Coronary artery (tissue), 2 donors: ENCODE results near the gene N4BP2.

ENCODE experiments used
- DNase-seq: peaks from one replicate; pipeline ENCODE4 v3.0.0-alpha.2; 2017; ENCODE audit warnings: low spot score
- H3K27ac ChIP-seq, 2 donors: fragments of 200-600 bp; sonication (generic); one replicate each; pipeline ENCODE4 v1.5.1; 2016 to 2019
- H3K4me3 ChIP-seq: fragments of 200-600 bp; sonication (generic); 2 replicates; pipeline ENCODE4 v1.5.1; 2016; ENCODE audit warnings: mild to moderate bottlenecking, moderate library complexity
- CTCF ChIP-seq: fragments of 200-600 bp; sonication (generic); IDR thresholded peaks from one replicate; pipeline ENCODE4 v1.5.1; 2019; ENCODE audit warnings: antibody characterized with exemption

N4BP2 gene

DNA sequence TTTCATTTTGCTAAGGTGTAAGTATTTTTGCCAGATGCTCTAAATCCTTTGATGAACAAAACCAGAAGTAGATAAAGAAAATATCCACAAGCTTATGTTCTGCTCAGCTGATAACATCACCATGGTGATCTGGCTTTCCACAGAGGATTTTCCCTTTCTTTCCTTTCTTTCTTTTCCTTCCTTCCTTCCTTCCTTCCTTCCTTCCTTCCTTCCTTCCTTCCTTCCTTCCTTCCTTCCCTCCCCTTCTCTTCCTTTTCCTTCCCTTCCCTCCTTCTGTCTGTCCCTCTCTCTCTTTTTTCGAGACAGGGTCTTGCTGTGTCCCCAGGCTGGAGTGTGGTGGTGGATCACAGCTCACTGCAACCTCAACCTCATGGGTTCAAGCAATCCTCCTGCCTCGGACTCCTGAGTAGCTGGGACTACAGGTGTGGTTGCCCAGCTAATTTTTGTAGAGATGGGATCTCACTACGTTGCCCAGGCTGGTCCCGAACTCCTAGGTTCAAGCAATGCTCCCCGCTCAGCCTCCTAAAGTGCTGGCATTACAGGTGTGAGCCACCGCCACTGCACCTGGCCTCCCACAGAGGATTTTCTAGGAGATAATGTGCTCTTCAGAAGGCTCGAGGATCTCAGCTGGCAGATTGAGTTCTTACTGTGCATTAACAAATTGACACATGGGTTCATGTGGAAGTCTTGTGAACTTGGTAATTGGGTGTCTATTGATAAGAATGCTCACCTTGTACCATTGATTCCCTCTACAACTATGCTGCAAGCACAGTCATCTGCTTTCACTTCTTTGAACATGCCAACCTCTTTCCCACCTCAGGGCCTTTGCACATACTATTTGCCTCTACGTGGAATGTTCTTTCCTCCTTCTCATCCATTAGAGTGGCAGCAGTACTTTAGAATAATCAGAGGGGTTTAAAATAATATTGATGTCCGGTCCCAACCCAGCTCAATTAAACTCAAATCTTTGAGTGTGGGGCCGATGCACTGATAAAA lies 138.8 kb downstream of the N4BP2 start:
- TF ChIP-seq CTCF = no peak
- no peak for DNase-seq
- Histone ChIP-seq H3K4me3 (no peak overlapping the region), H3K27ac (no peak overlapping the region)

DNA sequence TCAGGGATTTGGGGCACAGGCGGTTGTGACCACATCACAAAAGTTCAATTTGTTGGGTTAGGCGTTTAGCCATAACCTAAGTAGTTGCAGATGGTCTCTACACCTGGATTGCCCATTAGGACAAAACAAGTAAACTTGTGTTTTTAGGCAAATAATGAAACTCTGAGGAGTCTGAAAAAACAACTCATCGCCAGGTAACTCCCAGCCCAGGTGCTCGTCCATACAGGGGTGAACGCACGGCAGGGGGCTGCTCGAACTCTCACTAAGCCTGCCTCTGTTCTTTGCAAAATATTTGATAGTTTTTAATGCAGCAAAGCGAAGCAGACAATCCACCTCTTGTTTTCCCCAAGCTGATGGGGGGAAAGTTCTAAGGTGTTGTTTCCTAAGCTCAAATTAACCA lies 139.6 kb downstream of the N4BP2 start:
- no peak for DNase-seq
- Histone ChIP-seq H3K27ac (no peak overlapping the region), H3K4me3 (no peak overlapping the region)
- TF ChIP-seq CTCF = no peak

DNA sequence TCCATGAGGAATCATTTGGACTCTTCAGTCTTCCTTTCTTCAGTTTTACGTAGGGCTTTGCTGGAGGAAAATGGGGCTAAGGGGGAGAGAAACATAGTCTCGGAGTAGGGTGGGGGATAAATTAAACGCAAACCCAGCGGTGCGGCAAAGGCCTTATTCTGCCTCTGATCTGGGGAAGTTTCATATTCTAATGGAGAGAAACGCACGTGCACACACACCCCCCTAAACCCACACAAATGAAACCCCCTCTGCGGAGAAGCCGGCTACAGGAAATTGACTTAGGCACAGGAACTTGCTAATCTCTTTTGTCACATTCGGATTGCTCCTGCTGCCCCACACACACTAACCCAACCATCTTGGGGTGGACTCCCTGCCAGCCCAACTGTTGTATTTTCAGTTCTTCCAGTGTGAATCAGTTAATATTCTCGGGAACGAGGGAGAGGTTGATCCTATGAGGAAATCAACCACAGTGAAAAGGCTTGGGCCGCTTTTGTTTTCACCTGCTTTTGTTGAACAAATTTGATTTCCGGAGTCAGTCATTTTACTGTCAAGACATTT lies 140.2 kb downstream of the N4BP2 start, which contains the start of gene RHOH:
TSS of gene RHOH (plus strand) at position 308 of the 558 bp plus-strand sequence. CDS start 46,356 bp downstream, outside the sequence.
- Histone ChIP-seq H3K27ac (no peak within 1 kb of the TSS), H3K4me3 (no peak within 1 kb of the TSS)
- TF ChIP-seq CTCF = no peak
- DNase-seq = no peak

- DNase-seq = no peak
These were observed 141.4 kb downstream of the N4BP2 start for GRCh38 chr4:40197879-40198689.

GRCh38 chr4:40199179-40199670 lies 142.6 kb downstream of the N4BP2 start:
- no peak overlapping the region for H3K27ac ChIP-seq
- H3K4me3 ChIP-seq = no peak overlapping the region
- TF ChIP-seq CTCF = no peak
- no peak for DNase-seq

More at GRCh38 chr4:40197879-40198689, 141.4 kb downstream of the N4BP2 start:
- TF ChIP-seq CTCF = no peak
- Histone ChIP-seq H3K27ac (no peak overlapping the region), H3K4me3 (peak overlapping the region; percentile 10)

GRCh38 chr4:40199999-40200874 lies 143.6 kb downstream of the N4BP2 start:
- no peak overlapping the region for H3K4me3 ChIP-seq
- no peak for DNase-seq
- no peak for TF ChIP-seq CTCF
- H3K27ac ChIP-seq = no peak overlapping the region
